Peyer's patch (tissue), 4 donors: ENCODE measurements around the gene F13A1. TPM values are rescaled to one million over a fixed set of nuclear protein-coding genes. Genes with fewer than 3 reads are reported as not detected.

Experiments
- DNase-seq, 3 donors: peaks; one replicate each; pipeline ENCODE4 v3.0.0-alpha.2; 2017 to 2019
- H3K27ac ChIP-seq, 4 donors: fragments of 200-600 bp; sonication (generic); one replicate each; pipeline ENCODE4 v1.5.1; 2016 to 2019
- H3K27me3 ChIP-seq, 2 donors: fragments of 200-600 bp; sonication (generic); one replicate each; pipeline ENCODE4 v1.5.1; 2019
- H3K36me3 ChIP-seq, 3 donors: fragments of 200-600 bp; sonication (generic); one replicate each; pipeline ENCODE4 v1.5.1; 2016 to 2019
- H3K4me1 ChIP-seq, 4 donors: fragments of 200-600 bp; sonication (generic); one replicate each; pipeline ENCODE4 v1.5.1; 2016 to 2019
- H3K4me3 ChIP-seq, 4 donors: fragments of 200-600 bp; sonication (generic); 1 replicate in 3 of 4; 2 replicates in 1 of 4; pipeline ENCODE4 v1.5.1; 2016 to 2019; ENCODE audit warnings: mild to moderate bottlenecking in 1 of 4
- H3K9me3 ChIP-seq, 4 donors: fragments of 200-600 bp; sonication (generic); one replicate each; pipeline ENCODE4 v1.5.1; 2016 to 2019; ENCODE audit warnings: mild to moderate bottlenecking in 1 of 4
- CTCF ChIP-seq, 6 experiments: fragments of 450-650 bp in 4 of 6; fragments of 200-600 bp in 2 of 6; sonication (generic) in 1 of 6; IDR thresholded peaks; one replicate each; pipeline ENCODE4 v1.5.1; 2017 to 2019; ENCODE audit warnings: antibody characterized with exemption in 6 of 6, mild to moderate bottlenecking in 3 of 6, moderate library complexity in 1 of 6
- POLR2A ChIP-seq, 2 donors: fragments of 450-650 bp; IDR thresholded peaks; one replicate each; pipeline ENCODE4 v1.5.1; 2017; ENCODE audit warnings: antibody characterized with exemption in 2 of 2, mild to moderate bottlenecking in 2 of 2, moderate library complexity in 2 of 2
- total RNA-seq, 4 donors: library from RNA; depleted of rRNA; stranded (reverse); fragments of >200 nt; gene quantifications; one replicate each; pipeline ENCODE4 v1.1.0, GENCODE V29; 2016

The F13A1 gene
- total RNA-seq, 4 donors from 2014 or later = 13.0 to 29.7 (median 25.5) TPM

GRCh38 chr6:6362056-6362840, 41.8 kb upstream of the F13A1 start:
- no peak for DNase-seq
- no peak for TF ChIP-seq POLR2A (IDR thresholded peaks at IDR 0.05)
- Histone ChIP-seq H3K9me3 (no peaks in the 10 kb centered on the region), H3K27me3 (no peaks in the 10 kb centered on the region), H3K4me3 (no peak overlapping the region), H3K27ac (no peak overlapping the region), H3K36me3 (no peaks in the 10 kb centered on the region), H3K4me1 (no peaks in the 10 kb centered on the region)

DNA sequence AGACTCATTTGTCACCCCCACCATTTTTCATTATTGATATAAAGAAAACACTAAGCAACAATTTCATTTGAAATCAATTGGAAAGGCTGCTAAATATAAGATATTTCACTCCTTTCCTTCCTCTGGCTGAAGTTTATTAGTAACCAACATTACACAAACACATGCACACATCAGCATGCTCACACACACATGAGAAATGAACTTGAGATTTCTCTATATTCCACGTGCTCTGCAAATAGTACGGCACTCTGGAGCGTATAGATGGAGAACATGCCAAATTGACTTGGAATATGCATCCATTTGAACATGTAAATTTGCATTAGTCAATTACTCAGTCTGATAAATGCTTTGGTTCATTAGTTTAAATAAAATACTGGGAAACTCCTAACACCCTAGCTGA, 37.1 kb upstream of the F13A1 start:
- H3K9me3 ChIP-seq = no peaks in the 10 kb centered on the region
- H3K27ac ChIP-seq = no peak overlapping the region
- no peak overlapping the region for H3K4me3 ChIP-seq
- no peaks in the 10 kb centered on the region for H3K36me3 ChIP-seq
- H3K4me1 ChIP-seq = no peaks in the 10 kb centered on the region
- TF ChIP-seq POLR2A (IDR thresholded peaks at IDR 0.05) (no peak), CTCF (IDR thresholded peaks at IDR 0.05) (no peak)
- H3K27me3 ChIP-seq = no peaks in the 10 kb centered on the region
- no peak for DNase-seq

- no peaks in the 10 kb centered on the region for H3K27me3 ChIP-seq
- H3K9me3 ChIP-seq = no peaks in the 10 kb centered on the region
- no peaks in the 10 kb centered on the region for H3K36me3 ChIP-seq
- H3K27ac ChIP-seq = no peak overlapping the region
- DNase-seq = no peak
- no peaks in the 10 kb centered on the region for H3K4me1 ChIP-seq
- H3K4me3 ChIP-seq = no peak overlapping the region
- TF ChIP-seq POLR2A (IDR thresholded peaks at IDR 0.05) = no peak
- no peak for TF ChIP-seq CTCF (IDR thresholded peaks at IDR 0.05)
These were observed 36.6 kb upstream of the F13A1 start for GRCh38 chr6:6357032-6357431.

GRCh38 chr6:6352772-6353171, 32.3 kb upstream of the F13A1 start:
- H3K9me3 ChIP-seq = no peaks in the 10 kb centered on the region
- no peaks in the 10 kb centered on the region for H3K27me3 ChIP-seq
- H3K36me3 ChIP-seq = no peaks in the 10 kb centered on the region
- H3K27ac ChIP-seq = no peak overlapping the region
- H3K4me3 ChIP-seq = no peak overlapping the region
- no peaks in the 10 kb centered on the region for H3K4me1 ChIP-seq
- TF ChIP-seq POLR2A (IDR thresholded peaks at IDR 0.05) (no peak), CTCF (IDR thresholded peaks at IDR 0.05) (no peak)
- DNase-seq = no peak

- no peak overlapping the region for H3K27ac ChIP-seq
- no peak for DNase-seq
- TF ChIP-seq POLR2A (IDR thresholded peaks at IDR 0.05) = no peak
- TF ChIP-seq CTCF (IDR thresholded peaks at IDR 0.05) = no peak
These were observed 31.1 kb upstream of the F13A1 start for GRCh38 chr6:6351511-6352025.

GRCh38 chr6:6350696-6351095, 30.2 kb upstream of the F13A1 start:
- no peak overlapping the region for H3K27ac ChIP-seq
- no peak for DNase-seq
- no peaks in the 10 kb centered on the region for H3K4me1 ChIP-seq
- H3K4me3 ChIP-seq = no peak overlapping the region
- TF ChIP-seq CTCF (IDR thresholded peaks at IDR 0.05) (no peak), POLR2A (IDR thresholded peaks at IDR 0.05) (no peak)
- H3K27me3 ChIP-seq = no peaks in the 10 kb centered on the region
- H3K36me3 ChIP-seq = no peaks in the 10 kb centered on the region
- H3K9me3 ChIP-seq = no peaks in the 10 kb centered on the region

More at GRCh38 chr6:6351511-6352025, 31.1 kb upstream of the F13A1 start:
- Histone ChIP-seq H3K4me1 (no peaks in the 10 kb centered on the region), H3K4me3 (no peak overlapping the region), H3K9me3 (no peaks in the 10 kb centered on the region), H3K36me3 (no peaks in the 10 kb centered on the region), H3K27me3 (no peaks in the 10 kb centered on the region)
